ENCODE measurements around the gene SCGN. TPM values are rescaled to one million over a fixed set of nuclear protein-coding genes. Genes with fewer than 3 reads are reported as not detected.

Gene SCGN
- total RNA-seq, 1 donor from 2014 or later: not detected

DNA sequence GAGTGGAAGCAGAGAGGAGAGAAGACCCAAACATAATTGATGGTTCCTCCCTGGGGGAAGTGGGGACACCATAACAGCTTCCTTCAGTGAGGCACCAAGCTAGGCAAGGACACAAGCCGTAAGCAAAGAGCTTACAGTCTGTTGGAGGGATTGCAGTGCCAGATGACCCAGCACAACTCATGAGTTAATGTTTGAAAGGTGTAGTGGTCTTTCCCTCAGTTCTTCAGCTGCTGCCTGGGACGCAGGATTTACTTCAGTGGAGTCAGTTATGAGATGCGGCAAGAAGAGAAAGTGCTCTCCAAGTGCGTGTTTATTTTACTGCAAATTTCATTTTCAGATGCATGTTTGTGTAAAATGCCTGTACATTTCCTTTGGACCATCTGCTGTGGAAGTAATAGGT, 63.8 kb downstream of the SCGN start:
- no peak overlapping the region for H3K4me3 ChIP-seq (ENCODE audit: low read depth, low read length)
- H3K27me3 ChIP-seq (ENCODE audit: control insufficient read depth, insufficient read depth, low read length): no peaks in the 10 kb centered on the region
- no peaks in the 10 kb centered on the region for H3K36me3 ChIP-seq (ENCODE audit: control insufficient read depth, insufficient read depth, low read length)
- no peak for DNase-seq (ENCODE audit: low read depth)
- TF ChIP-seq, protein P1, sequence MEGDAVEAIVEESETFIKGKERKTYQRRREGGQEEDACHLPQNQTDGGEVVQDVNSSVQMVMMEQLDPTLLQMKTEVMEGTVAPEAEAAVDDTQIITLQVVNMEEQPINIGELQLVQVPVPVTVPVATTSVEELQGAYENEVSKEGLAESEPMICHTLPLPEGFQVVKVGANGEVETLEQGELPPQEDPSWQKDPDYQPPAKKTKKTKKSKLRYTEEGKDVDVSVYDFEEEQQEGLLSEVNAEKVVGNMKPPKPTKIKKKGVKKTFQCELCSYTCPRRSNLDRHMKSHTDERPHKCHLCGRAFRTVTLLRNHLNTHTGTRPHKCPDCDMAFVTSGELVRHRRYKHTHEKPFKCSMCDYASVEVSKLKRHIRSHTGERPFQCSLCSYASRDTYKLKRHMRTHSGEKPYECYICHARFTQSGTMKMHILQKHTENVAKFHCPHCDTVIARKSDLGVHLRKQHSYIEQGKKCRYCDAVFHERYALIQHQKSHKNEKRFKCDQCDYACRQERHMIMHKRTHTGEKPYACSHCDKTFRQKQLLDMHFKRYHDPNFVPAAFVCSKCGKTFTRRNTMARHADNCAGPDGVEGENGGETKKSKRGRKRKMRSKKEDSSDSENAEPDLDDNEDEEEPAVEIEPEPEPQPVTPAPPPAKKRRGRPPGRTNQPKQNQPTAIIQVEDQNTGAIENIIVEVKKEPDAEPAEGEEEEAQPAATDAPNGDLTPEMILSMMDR (IDR thresholded peaks at IDR 0.05; ENCODE audit: insufficient read depth, low read length, poor library complexity, severe bottlenecking): no peak

- TF ChIP-seq, protein P1 (IDR thresholded peaks at IDR 0.05; ENCODE audit: insufficient read depth, low read length, poor library complexity, severe bottlenecking): peak; percentile 61
- Histone ChIP-seq H3K36me3 (ENCODE audit: control insufficient read depth, insufficient read depth, low read length) (no peaks in the 10 kb centered on the region), H3K27me3 (ENCODE audit: control insufficient read depth, insufficient read depth, low read length) (no peaks in the 10 kb centered on the region), H3K4me3 (ENCODE audit: low read depth, low read length) (no peak overlapping the region)
- DNase-seq (ENCODE audit: low read depth): no peak
Measured at GRCh38 chr6:25717866-25718740, 66.1 kb downstream of the SCGN start.

DNA sequence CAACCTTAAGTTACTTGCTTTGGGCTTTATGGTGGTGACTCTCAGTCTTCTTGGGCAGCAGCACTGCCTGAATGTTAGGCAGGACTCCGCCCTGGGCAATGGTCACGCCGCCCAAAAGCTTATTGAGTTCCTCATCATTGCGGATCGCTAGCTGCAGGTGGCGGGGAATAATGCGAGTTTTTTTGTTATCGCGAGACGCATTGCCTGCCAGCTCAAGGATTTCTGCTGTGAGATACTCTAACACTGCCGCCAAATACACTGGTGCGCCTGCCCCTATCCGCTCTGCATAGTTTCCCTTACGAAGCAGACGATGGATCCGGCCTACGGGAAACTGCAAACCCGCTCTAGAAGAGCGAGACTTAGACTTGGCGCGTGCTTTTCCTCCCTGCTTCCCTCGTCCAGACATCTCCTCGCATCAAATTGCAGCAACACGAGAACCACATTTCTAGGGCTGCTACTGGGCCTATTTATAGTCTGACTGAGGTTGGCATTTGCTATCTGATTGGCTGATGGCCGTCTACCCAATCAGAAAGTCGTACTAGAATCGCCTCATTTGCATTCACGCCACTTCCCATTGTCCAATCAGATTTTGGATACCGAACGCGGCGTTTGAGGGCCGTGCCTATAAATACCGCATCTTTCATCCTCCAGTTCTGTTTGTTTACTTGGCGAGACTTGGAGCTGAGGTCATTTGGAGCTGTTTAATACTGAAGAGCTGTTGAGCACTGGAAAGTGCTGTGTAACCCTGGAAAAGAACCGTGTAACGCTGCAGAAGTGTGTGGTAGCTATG, 74.3 kb downstream of the SCGN start:
- no peak for DNase-seq (ENCODE audit: low read depth)
- TF ChIP-seq, protein P1 (IDR thresholded peaks at IDR 0.05; ENCODE audit: insufficient read depth, low read length, poor library complexity, severe bottlenecking): no peak
- Histone ChIP-seq H3K4me3 (ENCODE audit: low read depth, low read length) (no peak overlapping the region), H3K27me3 (ENCODE audit: control insufficient read depth, insufficient read depth, low read length) (no peaks in the 10 kb centered on the region), H3K36me3 (ENCODE audit: control insufficient read depth, insufficient read depth, low read length) (no peaks in the 10 kb centered on the region)

- TF ChIP-seq, protein P1 (IDR thresholded peaks at IDR 0.05; ENCODE audit: insufficient read depth, low read length, poor library complexity, severe bottlenecking): no peak
Measured at GRCh38 chr6:25727028-25727427, 75.0 kb downstream of the SCGN start.

GRCh38 chr6:25730907-25731306, 78.9 kb downstream of the SCGN start:
- Histone ChIP-seq H3K4me3 (ENCODE audit: low read depth, low read length) (no peak overlapping the region), H3K36me3 (ENCODE audit: control insufficient read depth, insufficient read depth, low read length) (no peaks in the 10 kb centered on the region), H3K27me3 (ENCODE audit: control insufficient read depth, insufficient read depth, low read length) (peaks cover 3% of the 10 kb centered on the region)
- no peak for DNase-seq (ENCODE audit: low read depth)
- TF ChIP-seq, protein P1 (IDR thresholded peaks at IDR 0.05; ENCODE audit: insufficient read depth, low read length, poor library complexity, severe bottlenecking): no peak

More at GRCh38 chr6:25727028-25727427, 75.0 kb downstream of the SCGN start:
- Histone ChIP-seq H3K27me3 (ENCODE audit: control insufficient read depth, insufficient read depth, low read length) (no peaks in the 10 kb centered on the region), H3K36me3 (ENCODE audit: control insufficient read depth, insufficient read depth, low read length) (no peaks in the 10 kb centered on the region), H3K4me3 (ENCODE audit: low read depth, low read length) (no peak overlapping the region)
- DNase-seq (ENCODE audit: low read depth): no peak

All from kidney epithelial cell (primary cell).